Midbrain (tissue), 1 donor: ENCODE results near the gene LRRC4B.

Source experiments
- DNase-seq: peaks from one replicate; lab custom pipeline; 2025; lab: John Stamatoyannopoulos, UW

The LRRC4B gene

DNA sequence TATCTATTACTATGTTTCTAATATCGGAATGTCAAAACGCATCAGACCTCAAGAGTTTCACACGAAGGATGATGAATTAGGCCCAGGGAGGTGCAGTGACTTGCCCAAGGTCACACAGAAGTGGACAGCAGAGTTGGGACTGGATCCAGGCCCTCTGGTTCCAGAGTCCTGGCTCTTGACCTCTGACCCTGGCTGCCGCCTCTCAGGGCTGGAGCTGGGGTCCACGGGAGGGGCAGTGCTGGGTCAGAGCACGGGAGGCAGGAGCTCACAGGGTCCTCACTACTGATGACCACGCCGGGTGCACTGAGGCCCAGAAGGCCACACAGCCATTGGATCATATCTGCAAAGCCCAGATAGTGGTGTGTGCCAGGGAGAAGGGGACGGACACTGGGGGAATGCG lies 45.4 kb downstream of the LRRC4B start:
- DNase-seq = no peak

DNA sequence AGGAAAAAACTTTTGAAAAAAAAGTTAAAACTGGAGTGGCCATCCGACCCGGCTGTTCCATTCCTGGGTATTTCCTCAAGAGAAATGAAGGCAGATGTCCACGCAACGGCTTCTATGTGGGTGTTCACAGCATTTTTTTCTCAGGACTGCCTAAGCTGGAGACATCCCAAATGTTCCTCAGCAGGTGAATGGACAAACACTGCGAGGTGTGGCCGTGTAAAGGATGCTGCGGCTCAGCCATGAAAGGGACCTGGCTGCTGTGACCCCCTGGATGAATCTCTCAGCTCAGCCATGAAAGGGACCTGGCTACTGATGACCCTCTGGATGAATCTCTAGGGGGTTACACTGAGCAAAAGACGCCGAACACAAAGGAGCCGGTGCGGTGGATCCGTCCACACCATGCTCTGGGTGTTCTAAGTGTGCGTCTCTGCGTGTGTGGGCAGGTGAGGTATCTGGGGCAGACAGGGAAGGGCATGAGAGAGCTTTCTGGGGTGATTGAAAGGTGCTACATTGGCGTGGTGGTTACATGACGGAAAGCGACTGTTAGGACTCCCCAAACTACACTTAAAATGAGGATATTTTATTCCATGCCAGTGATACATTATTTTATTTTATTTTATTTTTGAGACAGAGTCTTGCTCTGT lies 47.3 kb downstream of the LRRC4B start:
- no peak for DNase-seq

DNA sequence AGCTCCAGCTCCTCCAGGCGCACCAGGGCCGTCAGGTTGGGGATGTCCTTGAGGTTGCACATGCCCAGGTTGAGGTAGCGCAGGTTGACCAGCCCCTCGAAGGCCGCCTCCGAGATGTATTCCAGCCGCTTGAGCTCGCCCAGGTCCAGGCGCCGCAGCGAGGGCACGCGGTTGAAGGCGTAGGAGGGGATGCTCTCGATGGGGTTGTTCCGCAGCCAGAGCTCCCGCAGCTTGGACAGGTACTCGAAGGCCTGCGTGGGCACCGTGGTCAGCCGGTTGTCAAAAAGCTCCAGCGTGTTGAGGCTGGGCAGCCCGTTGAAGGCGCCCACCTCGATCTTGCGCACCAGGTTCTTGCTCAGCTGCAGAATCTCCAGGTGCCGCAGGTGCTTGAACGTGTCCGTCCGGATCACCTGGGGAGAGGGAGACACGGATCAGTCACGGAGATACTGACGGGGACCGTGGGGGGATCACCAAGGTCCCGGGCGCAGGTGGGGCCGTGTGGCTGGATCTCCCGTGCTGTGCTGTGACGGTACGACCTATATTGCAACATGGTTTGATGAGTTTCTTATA lies 49.1 kb downstream of the LRRC4B start:
- no peak for DNase-seq

GRCh38 chr19:50518091-50519005 lies 49.9 kb downstream of the LRRC4B start:
- DNase-seq = no peak

- DNase-seq = no peak
These were observed 50.5 kb downstream of the LRRC4B start for GRCh38 chr19:50517704-50518075.

- no peak for DNase-seq
These were observed 51.1 kb downstream of the LRRC4B start for GRCh38 chr19:50516964-50517703.

DNA sequence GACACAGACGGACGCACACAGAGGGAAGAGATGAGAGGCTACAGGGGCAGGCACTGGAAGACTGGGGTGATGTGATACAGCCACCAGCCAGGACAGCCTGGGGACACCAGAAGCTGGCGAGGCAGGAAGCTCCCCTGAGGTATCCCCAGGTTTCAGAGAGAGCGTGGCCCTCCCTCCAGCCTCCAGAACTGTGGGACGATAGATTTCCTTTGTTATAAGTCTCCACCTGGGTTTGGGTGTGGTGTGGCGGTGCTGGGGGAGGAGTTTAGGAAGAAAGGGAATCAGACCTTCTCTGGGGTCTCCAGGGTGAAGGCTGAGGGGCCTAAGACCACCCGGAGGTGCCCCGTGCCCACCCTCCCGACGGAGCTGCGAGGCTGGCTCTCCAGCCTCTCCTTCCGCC lies 51.8 kb downstream of the LRRC4B start:
- DNase-seq = no peak

- no peak for DNase-seq
These were observed 53.1 kb downstream of the LRRC4B start for GRCh38 chr19:50515168-50515561.

DNA sequence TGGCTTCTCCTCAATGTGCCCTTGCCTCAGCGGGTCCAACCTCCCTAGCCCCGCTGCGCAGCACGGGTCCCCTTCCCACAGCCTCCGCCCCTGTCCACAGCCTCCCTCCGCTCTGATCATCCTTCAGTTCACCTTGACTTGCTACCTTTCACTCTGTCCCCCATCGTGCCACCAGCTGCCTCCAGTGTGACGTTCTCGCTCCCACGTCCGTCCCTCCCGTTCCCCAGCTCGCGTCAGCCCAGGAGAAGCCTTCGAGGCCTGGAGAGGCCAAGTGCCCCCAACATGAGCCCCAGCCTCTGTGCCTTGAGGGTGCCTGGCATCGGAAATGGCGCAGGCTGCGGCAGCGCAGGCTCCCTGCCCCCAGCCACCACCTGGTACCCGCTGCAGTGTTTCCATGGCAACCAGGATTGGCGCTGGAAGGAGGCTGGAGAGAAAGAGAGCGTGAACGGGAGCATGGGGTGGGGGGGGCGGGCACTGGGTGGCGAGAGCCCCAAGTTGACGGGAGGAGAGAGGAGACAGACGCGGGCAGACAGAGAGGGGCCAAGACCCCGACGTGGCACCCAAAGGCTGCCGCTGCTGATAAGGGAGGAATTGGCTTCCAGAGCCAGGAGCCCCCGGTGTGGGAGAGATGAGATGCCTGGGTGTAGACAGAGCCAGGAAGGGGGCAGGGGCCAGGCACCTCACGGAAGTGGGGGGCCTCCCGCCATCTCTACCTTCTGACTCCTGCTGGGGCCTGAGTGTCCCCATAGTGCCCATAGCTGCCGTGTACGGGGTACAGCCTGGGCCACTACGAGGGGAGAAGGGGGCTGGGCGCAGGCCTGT lies 53.7 kb downstream of the LRRC4B start:
- peak; percentile 80 for DNase-seq

- peak; percentile 36 for DNase-seq
These were observed 54.4 kb downstream of the LRRC4B start, which contains the start of gene ASPDH for GRCh38 chr19:50513746-50514345. ASPDH (minus strand) TSS chr19:50513913; CDS start chr19:50513823, 90 bp downstream.

GRCh38 chr19:50512999-50513745 lies 55.1 kb downstream of the LRRC4B start:
- no peak for DNase-seq

DNA sequence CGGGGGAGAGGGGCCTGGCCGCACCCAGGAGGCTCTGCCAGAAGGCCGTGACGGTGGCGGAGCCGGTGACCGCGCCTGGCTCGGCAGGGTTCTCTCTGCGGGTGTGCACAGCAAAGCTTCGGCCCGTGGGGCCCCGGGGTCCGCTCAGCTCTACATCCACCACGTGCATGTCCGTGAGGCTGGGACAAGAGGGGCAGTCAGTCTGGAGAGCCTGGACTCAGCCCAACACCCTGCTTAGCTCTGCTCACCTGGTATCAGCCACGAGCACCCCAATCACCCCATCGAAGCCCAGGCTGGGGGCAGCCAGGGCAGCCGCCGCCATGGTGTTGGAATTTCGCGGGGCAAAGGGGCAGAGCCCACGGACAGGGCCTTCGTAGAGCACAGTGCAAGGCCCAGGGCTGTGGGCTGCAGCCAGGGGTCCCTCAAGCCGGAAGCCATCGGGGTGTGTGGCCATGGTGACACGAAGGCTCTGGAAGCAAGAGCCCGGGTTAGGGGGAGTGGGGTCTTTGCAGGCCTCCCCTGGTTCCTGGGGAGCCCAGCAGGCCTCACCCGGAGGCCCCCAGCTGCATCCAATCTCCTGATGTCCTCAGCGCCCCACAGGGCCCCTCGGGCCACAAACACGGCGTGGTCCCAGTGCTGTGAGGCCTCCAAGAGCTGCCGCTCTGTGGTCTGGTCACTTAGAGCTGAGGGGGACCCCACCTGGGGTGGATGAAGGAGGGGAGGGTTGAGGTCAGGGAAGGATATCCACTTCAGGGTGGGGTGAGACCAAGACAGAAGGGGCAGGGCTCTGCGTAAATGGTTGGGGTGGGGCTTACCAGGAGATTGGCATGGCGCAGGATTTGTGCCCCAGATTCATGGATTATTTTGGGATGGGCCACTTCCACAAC lies 55.9 kb downstream of the LRRC4B start:
- DNase-seq = no peak

DNA sequence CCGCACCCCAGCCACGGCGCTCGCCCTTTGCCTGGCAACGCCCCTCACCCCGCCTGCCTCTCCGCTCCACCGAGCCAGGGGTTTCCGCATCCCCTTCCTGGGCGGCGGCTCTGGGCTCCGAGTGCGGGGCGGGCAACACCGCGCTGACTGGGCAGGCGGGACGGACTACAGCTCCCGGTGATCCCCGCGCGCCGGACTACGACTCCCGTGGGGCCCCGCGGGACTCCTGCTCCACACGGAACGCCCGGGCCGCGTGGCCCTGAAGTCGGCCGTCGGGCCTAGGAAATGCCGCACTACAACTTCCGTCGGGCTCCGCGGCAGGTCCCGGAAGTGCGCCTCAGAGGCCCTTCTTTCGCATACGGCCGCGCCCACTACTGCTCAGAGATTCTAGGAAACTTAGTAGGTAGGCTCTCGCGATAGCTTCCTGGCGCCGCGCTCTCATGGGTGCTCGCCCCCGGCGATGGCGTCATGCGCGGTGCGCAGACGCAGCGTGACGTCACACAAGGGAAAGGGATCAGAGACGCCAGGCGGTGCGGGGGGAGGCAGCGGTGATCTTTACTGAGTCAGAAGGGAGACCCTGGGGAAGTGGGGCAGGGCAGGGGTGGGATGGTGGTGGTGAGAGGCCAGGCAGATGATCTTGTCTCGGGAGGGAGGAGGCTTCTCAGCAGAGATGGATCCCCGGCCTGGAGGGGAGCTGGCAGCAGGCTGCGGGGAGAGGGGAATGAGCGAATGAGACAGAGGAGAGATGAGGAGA lies 57.0 kb downstream of the LRRC4B start, which contains the start of gene JOSD2:
Gene JOSD2 (minus strand): TSS at position 123 of the 754 bp plus-strand sequence. CDS start 760 bp downstream, outside the sequence.
- DNase-seq = peak; percentile 99

DNA sequence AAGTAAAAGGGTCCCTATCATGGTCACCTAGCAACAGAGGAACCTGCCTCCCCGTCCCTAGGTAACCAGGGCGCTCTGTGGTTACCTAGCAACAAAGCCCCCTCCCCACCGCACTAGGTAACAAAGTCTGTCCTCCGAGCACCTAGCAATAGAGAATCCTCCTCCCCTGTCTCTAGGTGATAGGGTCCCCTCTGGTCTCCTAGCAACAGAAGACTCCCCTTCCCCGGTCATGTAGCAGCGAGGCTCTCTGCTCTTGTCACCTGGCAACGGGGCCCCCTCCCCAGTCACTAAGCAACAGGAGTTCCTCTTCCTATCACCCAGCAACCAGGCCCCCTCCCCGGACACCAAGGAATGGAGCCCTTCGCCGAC lies 57.6 kb downstream of the LRRC4B start:
- DNase-seq = no peak

- DNase-seq = no peak
These were observed 58.0 kb downstream of the LRRC4B start for GRCh38 chr19:50510121-50510670.

- no peak for DNase-seq
These were observed 58.9 kb downstream of the LRRC4B start for GRCh38 chr19:50509366-50509765.

DNA sequence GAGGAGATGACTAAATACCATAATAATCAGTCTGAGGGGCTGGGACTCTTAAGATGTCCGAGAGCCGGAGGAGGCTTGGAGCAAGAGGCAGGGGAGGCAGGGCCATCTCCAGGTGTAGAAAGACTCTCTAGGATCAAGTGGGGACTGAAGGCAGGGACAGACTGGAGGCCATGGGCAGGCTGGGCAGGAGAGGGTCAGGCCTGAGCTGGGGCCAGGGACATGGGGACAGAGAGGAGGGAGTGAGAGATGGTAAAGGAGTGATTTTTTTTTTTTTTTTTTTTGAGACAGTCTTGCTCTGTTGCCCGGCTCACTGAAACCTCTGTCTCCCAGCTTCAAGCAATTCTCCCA lies 59.4 kb downstream of the LRRC4B start:
- no peak for DNase-seq

- DNase-seq = no peak
These were observed 60.9 kb downstream of the LRRC4B start for GRCh38 chr19:50507376-50507775.
